Erythroblast (primary cell): ENCODE results near the gene CD38.
"Not testable (repeated sequence)": the region's sequence is repeated elsewhere in the genome, so short reads cannot be mapped to it uniquely, and the experiment has no call there.

Experiments used
- GATA1 ChIP-seq: IDR thresholded peaks from 2 replicates; pipeline ENCODE4 v1.6.1; 2011; ENCODE audit warnings: low read depth, mild to moderate bottlenecking, control low read depth, low read length, moderate library complexity
- POLR2A ChIP-seq: IDR thresholded peaks from 2 replicates; pipeline ENCODE4 v1.6.1; 2011; ENCODE audit warnings: mild to moderate bottlenecking, low read length

DNA sequence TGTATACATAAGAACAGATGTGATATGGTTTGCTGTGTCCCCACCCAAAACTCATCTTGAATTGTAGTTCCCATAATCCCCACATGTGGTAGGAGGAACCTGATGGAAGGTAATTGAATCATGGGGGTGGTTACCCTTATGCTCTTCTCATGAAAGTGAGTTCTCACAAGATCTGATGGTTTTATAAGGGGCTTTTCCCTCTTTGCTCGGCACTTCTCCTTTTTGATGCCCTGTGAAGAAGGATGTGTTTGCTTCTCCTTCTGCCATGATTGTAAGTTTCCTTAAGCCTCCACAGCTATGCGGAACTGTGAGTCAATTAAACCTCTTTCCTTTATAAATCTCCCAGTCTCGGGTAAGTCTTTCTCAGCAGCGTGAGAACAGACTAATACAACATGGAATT is 83.1 kb downstream of the CD38 start:
- TF ChIP-seq POLR2A, GATA1: not testable (repeated sequence)
